GM23338 (cell line): ENCODE data around the gene TMPRSS9. TPM values are rescaled to one million over a fixed set of nuclear protein-coding genes. Genes with fewer than 3 reads are reported as not detected.

ENCODE experiments used
- ATAC-seq: fragments of 200-7000 bp; cut with Tn5 transposase; 3 replicates; pipeline ENCODE4 v1.9.1; 2020
- DNase-seq: peaks from one replicate; pipeline ENCODE4 v3.0.0-alpha.2; 2015; ENCODE audit warnings: low spot score
- H2AFZ ChIP-seq: fragments of 200-600 bp; sonication (generic); 2 replicates; pipeline ENCODE4 v1.8.0; 2016; ENCODE audit warnings: antibody characterized with exemption, mild to moderate bottlenecking, moderate library complexity
- H3F3A ChIP-seq: fragments of 200-600 bp; sonication (generic); replicated peaks from 2 replicates; pipeline ENCODE4 v1.8.0; 2017; ENCODE audit warnings: antibody characterized with exemption, mixed run types, low read depth
- H3K27ac ChIP-seq: fragments of 200-600 bp; sonication (generic); 2 replicates; pipeline ENCODE4 v1.6.1; 2016; ENCODE audit warnings: low read depth
- H3K27me3 ChIP-seq: fragments of 200-600 bp; sonication (generic); 2 replicates; pipeline ENCODE4 v1.8.0; 2016; ENCODE audit warnings: mild to moderate bottlenecking, mixed run types, moderate library complexity; ENCODE audit not compliant: insufficient read depth
- H3K36me3 ChIP-seq: fragments of 200-600 bp; sonication (generic); 2 replicates; pipeline ENCODE4 v1.8.0; 2016; ENCODE audit warnings: mild to moderate bottlenecking; ENCODE audit not compliant: insufficient read depth
- H3K4me1 ChIP-seq: fragments of 200-600 bp; sonication (generic); 2 replicates; pipeline ENCODE4 v1.8.0; 2016; ENCODE audit warnings: mild to moderate bottlenecking, moderate library complexity; ENCODE audit not compliant: insufficient read depth
- H3K4me2 ChIP-seq: fragments of 200-600 bp; sonication (generic); 2 replicates; pipeline ENCODE4 v1.7.1; 2017; ENCODE audit warnings: mixed run types
- H3K4me3 ChIP-seq: fragments of 200-600 bp; sonication (generic); 2 replicates; pipeline ENCODE4 v1.6.1; 2016; ENCODE audit warnings: mixed run types
- H3K79me2 ChIP-seq: fragments of 200-600 bp; sonication (generic); replicated peaks from 2 replicates; pipeline ENCODE4 v1.8.0; 2017; ENCODE audit warnings: mild to moderate bottlenecking; ENCODE audit not compliant: insufficient read depth
- H3K9me2 ChIP-seq: fragments of 200-600 bp; sonication (generic); 2 replicates; pipeline ENCODE4 v1.8.0; 2017; ENCODE audit not compliant: insufficient read depth
- H4K20me1 ChIP-seq: fragments of 200-600 bp; sonication (generic); replicated peaks from 2 replicates; pipeline ENCODE4 v1.8.0; 2017; ENCODE audit warnings: mild to moderate bottlenecking; ENCODE audit not compliant: insufficient read depth
- H3K27ac Mint-ChIP-seq: 2 replicates; pipeline ENCODE4 v1.8.0; 2020; ENCODE audit warnings: inconsistent platforms, mild to moderate bottlenecking, moderate library complexity, mixed read lengths
- H3K27me3 Mint-ChIP-seq: 3 replicates; pipeline ENCODE4 v1.8.0; 2022; ENCODE audit warnings: low read depth, mild to moderate bottlenecking, moderate library complexity, mixed read lengths, inconsistent platforms; ENCODE audit not compliant: insufficient read depth, poor library complexity
- H3K36me3 Mint-ChIP-seq: 3 replicates; pipeline ENCODE4 v1.8.0; 2021; ENCODE audit warnings: low read depth, mild to moderate bottlenecking, inconsistent platforms, moderate library complexity, mixed read lengths
- H3K4me1 Mint-ChIP-seq: 3 replicates; pipeline ENCODE4 v1.8.0; 2020; ENCODE audit warnings: mild to moderate bottlenecking, inconsistent platforms, mixed read lengths
- H3K4me3 Mint-ChIP-seq: 3 replicates; pipeline ENCODE4 v1.8.0; 2021; ENCODE audit warnings: moderate library complexity, mild to moderate bottlenecking, inconsistent platforms, mixed read lengths
- H3K9me3 Mint-ChIP-seq: 3 replicates; pipeline ENCODE4 v1.8.0; 2020; ENCODE audit warnings: moderate library complexity, mild to moderate bottlenecking, inconsistent platforms, mixed read lengths
- CREB1 ChIP-seq: fragments of 250-450 bp; sonication (Bioruptor Pico); IDR thresholded peaks from 2 replicates; pipeline ENCODE4 v1.5.0; 2020; ENCODE audit warnings: low read depth, mild to moderate bottlenecking, moderate library complexity
- CTCF ChIP-seq, 2 experiments: fragments of 200-600 bp in 1 of 2; sonication (generic) in 1 of 2; conservative IDR thresholded peaks; 2 replicates each; pipeline versions ENCODE4 v1.5.1 to v1.6.1; 2016 to 2017; ENCODE audit warnings: antibody characterized with exemption in 2 of 2, low read depth in 2 of 2, mild to moderate bottlenecking in 2 of 2, moderate library complexity in 1 of 2
- ETS1 ChIP-seq: IDR thresholded peaks from 2 replicates; pipeline ENCODE4 v1.6.1; 2016; ENCODE audit warnings: antibody characterized with exemption
- EZH2 ChIP-seq: fragments of 200-600 bp; sonication (generic); IDR thresholded peaks from one replicate; pipeline ENCODE4 v1.8.0; 2017; ENCODE audit warnings: antibody characterized with exemption, mild to moderate bottlenecking, low read depth; ENCODE audit not compliant: unreplicated experiment
- EZH2phosphoT487 ChIP-seq: fragments of 200-600 bp; sonication (generic); IDR thresholded peaks from one replicate; pipeline ENCODE4 v1.8.1; 2018; ENCODE audit warnings: antibody characterized with exemption; ENCODE audit not compliant: unreplicated experiment
- JUNB ChIP-seq: IDR thresholded peaks from one replicate; pipeline ENCODE4 v1.6.1; 2016; ENCODE audit warnings: antibody characterized with exemption; ENCODE audit not compliant: unreplicated experiment
- NANOG ChIP-seq: IDR thresholded peaks from 2 replicates; pipeline ENCODE4 v1.6.1; 2016; ENCODE audit warnings: antibody characterized with exemption, borderline replicate concordance
- POLR2AphosphoS5 ChIP-seq: IDR thresholded peaks from 2 replicates; pipeline ENCODE4 v1.6.1; 2016; ENCODE audit warnings: antibody characterized with exemption, low read depth
- REST ChIP-seq: IDR thresholded peaks from one replicate; pipeline ENCODE4 v1.6.1; 2018; ENCODE audit warnings: antibody characterized with exemption; ENCODE audit not compliant: unreplicated experiment
- STAT1 ChIP-seq: IDR thresholded peaks from one replicate; pipeline ENCODE4 v1.6.1; 2016; ENCODE audit warnings: antibody characterized with exemption; ENCODE audit not compliant: unreplicated experiment
- ZNF114 ChIP-seq: fragments of 250-450 bp; sonication (Bioruptor Pico); IDR thresholded peaks from 2 replicates; pipeline ENCODE4 v1.5.0; 2020; ENCODE audit warnings: mild to moderate bottlenecking, moderate library complexity
- ZNF331 ChIP-seq: fragments of 250-450 bp; sonication (Bioruptor Pico); IDR thresholded peaks from 2 replicates; pipeline ENCODE4 v1.5.0; 2020; ENCODE audit warnings: low read depth, mild to moderate bottlenecking, moderate library complexity
- ZNF462 ChIP-seq: fragments of 250-450 bp; sonication (Bioruptor Pico); IDR thresholded peaks from 2 replicates; pipeline ENCODE4 v1.5.0; 2020; ENCODE audit warnings: mild to moderate bottlenecking, moderate library complexity
- polyA plus RNA-seq: library from polyadenylated mRNA; unstranded; fragments of >200 nt; fragmentation: Nextera tagmentation; extraction: Ambion mirVana; gene quantifications from 2 replicates; pipeline ENCODE4 v1.2.1, GENCODE V29; 2016
- total RNA-seq: library from RNA; depleted of rRNA; stranded (reverse); fragments of >200 nt; shearing (Covaris generic); gene quantifications from 2 replicates; pipeline ENCODE4 v1.2.3, GENCODE V29; 2014

Gene TMPRSS9
- total and polyA plus RNA-seq, 2 experiments from 2014 or later, result 0.05 to 0.28 TPM

GRCh38 chr19:2332341-2333026 lies 27.6 kb upstream of the TMPRSS9 start:
- no peak for ATAC-seq
- H3K9me3 Mint-ChIP-seq, result peaks cover 16% of the 10 kb centered on the region

More at GRCh38 chr19:2332341-2333026, 27.6 kb upstream of the TMPRSS9 start:
- Histone ChIP-seq H3K27me3 (no peaks in the 10 kb centered on the region), H3F3A (peaks cover 24% of the 10 kb centered on the region), H3K27ac (no peak overlapping the region), H3K36me3 (no peaks in the 10 kb centered on the region), H2AFZ (no peak overlapping the region), H3K4me3 (no peak overlapping the region), H4K20me1 (peaks cover 13% of the 10 kb centered on the region), H3K4me2 (no peak overlapping the region), H3K4me1 (peaks cover 18% of the 10 kb centered on the region), H3K79me2 (peaks cover 72% of the 10 kb centered on the region), H3K9me2 (no peaks in the 10 kb centered on the region; the same call in 1 of the 2 replicates)
- H3K27me3 Mint-ChIP-seq, result peaks cover 40% of the 10 kb centered on the region
- H3K36me3 Mint-ChIP-seq, result peaks cover 26% of the 10 kb centered on the region
- TF ChIP-seq ETS1 (no peak), REST (no peak), JUNB (no peak), ZNF462 (CRISPR knock-in tag) (no peak), EZH2phosphoT487 (no peak), CTCF (conservative IDR thresholded peaks at IDR 0.05; ENCODE audit: low read depth in 2 of 2) (no peak), POLR2AphosphoS5 (no peak), CREB1 (CRISPR knock-in tag) (no peak), ZNF331 (CRISPR knock-in tag) (no peak), ZNF114 (CRISPR knock-in tag) (no peak), NANOG (no peak), STAT1 (no peak), EZH2 (no peak)
- H3K4me3 Mint-ChIP-seq, result no peak overlapping the region
- H3K27ac Mint-ChIP-seq, result no peak overlapping the region
- DNase-seq, result no peak
- peaks cover 44% of the 10 kb centered on the region for H3K4me1 Mint-ChIP-seq
